Uterus (tissue), 2 donors: ENCODE measurements around the gene NACC2.

Source experiments
- POLR2A ChIP-seq, 2 donors: fragments of 450-650 bp; IDR thresholded peaks; one replicate each; pipeline ENCODE4 v1.6.1; 2016; ENCODE audit warnings: antibody characterized with exemption in 2 of 2, mild to moderate bottlenecking in 1 of 2, moderate library complexity in 1 of 2
- TF ChIP-seq, protein P1 (sequence below), 4 experiments: fragments of 200-600 bp in 2 of 4; fragments of 450-650 bp in 2 of 4; sonication (generic) in 2 of 4; IDR thresholded peaks; one replicate each; pipeline ENCODE4 v1.5.1; 2016 to 2019; ENCODE audit warnings: antibody characterized with exemption in 4 of 4, mild to moderate bottlenecking in 2 of 4, moderate library complexity in 1 of 4

GRCh38 chr9:136049491-136050265 is 45.4 kb downstream of the NACC2 start:
- TF ChIP-seq POLR2A (IDR thresholded peaks at IDR 0.05), result no peak
- TF ChIP-seq, protein P1, sequence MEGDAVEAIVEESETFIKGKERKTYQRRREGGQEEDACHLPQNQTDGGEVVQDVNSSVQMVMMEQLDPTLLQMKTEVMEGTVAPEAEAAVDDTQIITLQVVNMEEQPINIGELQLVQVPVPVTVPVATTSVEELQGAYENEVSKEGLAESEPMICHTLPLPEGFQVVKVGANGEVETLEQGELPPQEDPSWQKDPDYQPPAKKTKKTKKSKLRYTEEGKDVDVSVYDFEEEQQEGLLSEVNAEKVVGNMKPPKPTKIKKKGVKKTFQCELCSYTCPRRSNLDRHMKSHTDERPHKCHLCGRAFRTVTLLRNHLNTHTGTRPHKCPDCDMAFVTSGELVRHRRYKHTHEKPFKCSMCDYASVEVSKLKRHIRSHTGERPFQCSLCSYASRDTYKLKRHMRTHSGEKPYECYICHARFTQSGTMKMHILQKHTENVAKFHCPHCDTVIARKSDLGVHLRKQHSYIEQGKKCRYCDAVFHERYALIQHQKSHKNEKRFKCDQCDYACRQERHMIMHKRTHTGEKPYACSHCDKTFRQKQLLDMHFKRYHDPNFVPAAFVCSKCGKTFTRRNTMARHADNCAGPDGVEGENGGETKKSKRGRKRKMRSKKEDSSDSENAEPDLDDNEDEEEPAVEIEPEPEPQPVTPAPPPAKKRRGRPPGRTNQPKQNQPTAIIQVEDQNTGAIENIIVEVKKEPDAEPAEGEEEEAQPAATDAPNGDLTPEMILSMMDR (IDR thresholded peaks at IDR 0.05), result no peak
